OCI-LY7 (cell line): ENCODE results near the gene KCTD10. TPM values are rescaled to one million over a fixed set of nuclear protein-coding genes. Genes with fewer than 3 reads are reported as not detected.
A peak's percentile ranks its signal among the peaks of the same experiment; 100 is the strongest.

Experiments
- BruUV-seq: library from RNA; stranded (reverse); fragments of 400-500 nt; replicated peaks from 2 replicates; lab custom pipeline; 2021; lab: Mats Ljungman, UMichigan
- CTCF ChIA-PET: fragments of 300-600 bp; sonication (Branson Sonifier 250); formaldehyde crosslinking; loops from one replicate; lab custom pipeline; 2022; ENCODE audit warnings: antibody characterized with exemption; ENCODE audit not compliant: unreplicated experiment; lab: Charles Lee
- POLR2A ChIA-PET: fragments of 300-600 bp; sonication (Branson Sonifier 250); formaldehyde crosslinking; loops from one replicate; lab custom pipeline; 2022; ENCODE audit warnings: antibody characterized with exemption; lab: Charles Lee
- DNase-seq: peaks from one replicate; pipeline ENCODE4 v3.0.0-alpha.2; 2015; ENCODE audit warnings: low spot score
- H2AFZ ChIP-seq: fragments of 200-600 bp; sonication (generic), shearing (Covaris generic); 2 replicates; pipeline ENCODE4 v1.6.1; 2014; ENCODE audit warnings: mild to moderate bottlenecking, antibody characterized with exemption, low read length, moderate library complexity
- H3K27ac ChIP-seq: fragments of 200-600 bp; sonication (generic); 2 replicates; pipeline ENCODE4 v1.5.1; 2014; ENCODE audit warnings: mixed run types, low read depth, mild to moderate bottlenecking, moderate library complexity, low read length, inconsistent platforms; ENCODE audit not compliant: poor library complexity, severe bottlenecking
- H3K36me3 ChIP-seq: fragments of 200-600 bp; sonication (generic); 2 replicates; pipeline ENCODE4 v1.6.1; 2014; ENCODE audit warnings: mild to moderate bottlenecking, antibody characterized with exemption, low read length, moderate library complexity, mixed read lengths; ENCODE audit not compliant: insufficient read depth
- H3K4me1 ChIP-seq: fragments of 200-600 bp; sonication (generic); 2 replicates; pipeline ENCODE4 v1.5.1; 2014; ENCODE audit warnings: mild to moderate bottlenecking, low read length; ENCODE audit not compliant: insufficient read depth, poor library complexity, severe bottlenecking
- H3K4me2 ChIP-seq: fragments of 200-600 bp; sonication (generic); 2 replicates; pipeline ENCODE4 v1.6.1; 2014; ENCODE audit warnings: mild to moderate bottlenecking, low read length
- H3K4me3 ChIP-seq: fragments of 200-600 bp; sonication (generic); 2 replicates; pipeline ENCODE4 v1.5.1; 2014; ENCODE audit warnings: mild to moderate bottlenecking, low read depth, low read length; ENCODE audit not compliant: poor library complexity, severe bottlenecking
- H3K79me2 ChIP-seq: fragments of 200-600 bp; sonication (generic); 2 replicates; pipeline ENCODE4 v1.6.1; 2016; ENCODE audit warnings: low read depth, mild to moderate bottlenecking, low read length, moderate library complexity, mixed read lengths; ENCODE audit not compliant: insufficient read depth
- H3K9me2 ChIP-seq: fragments of 200-600 bp; sonication (generic); 2 replicates; pipeline ENCODE4 v1.6.1; 2016; ENCODE audit warnings: mild to moderate bottlenecking, low read length, mixed read lengths; ENCODE audit not compliant: insufficient read depth
- H3K9me3 ChIP-seq: fragments of 200-600 bp; sonication (generic); 2 replicates; pipeline ENCODE4 v1.6.1; 2014; ENCODE audit warnings: mild to moderate bottlenecking, mixed run types, low read length, mixed read lengths
- H4K20me1 ChIP-seq: fragments of 200-600 bp; sonication (generic); 2 replicates; pipeline ENCODE4 v1.6.1; 2014; ENCODE audit warnings: mild to moderate bottlenecking, antibody characterized with exemption, low read length, moderate library complexity, mixed read lengths; ENCODE audit not compliant: insufficient read depth
- CTCF ChIP-seq: fragments of 200-600 bp; sonication (generic); conservative IDR thresholded peaks from 2 replicates; pipeline ENCODE4 v1.5.1; 2014; ENCODE audit warnings: mild to moderate bottlenecking, antibody characterized with exemption, low read length, moderate library complexity, mixed read lengths
- EZH2phosphoT487 ChIP-seq: fragments of 200-600 bp; sonication (generic); IDR thresholded peaks from 2 replicates; pipeline ENCODE4 v1.6.1; 2018; ENCODE audit warnings: low read depth, borderline replicate concordance, mild to moderate bottlenecking, mixed run types, antibody characterized with exemption, low read length, moderate library complexity, mixed read lengths
- intact Hi-C: fragments of 100-400 bp; cut with micrococcal nuclease; formaldehyde crosslinking; loops from one replicate; pipeline ENCODE4 v1.10.0; 2022; ENCODE audit not compliant: unreplicated experiment
- total RNA-seq, 2 experiments: library from RNA; depleted of rRNA in 1 of 2; stranded (reverse); fragments of >200 nt in 1 of 2; shearing (Covaris generic) in 1 of 2; gene quantifications; 2 replicates each; pipeline ENCODE4 v1.2.3, GENCODE V29; 2014 to 2022

The KCTD10 gene
- total RNA-seq, 2 experiments from 2014 or later: 28.1 to 45.7 TPM

GRCh38 chr12:109428037-109428629 lies 49.0 kb downstream of the KCTD10 start:
- POLR2A ChIA-PET: interaction anchor here (0.6 to 0.7 kb wide), 2 partner anchors 10 to 14 kb away, joined by 3 to 5 read pairs; no protein-coding TSS in a partner anchor
- no peak overlapping the region for H2AFZ ChIP-seq
- no peak overlapping the region for H3K4me3 ChIP-seq
- no peaks in the 10 kb centered on the region for H4K20me1 ChIP-seq
- no peaks in the 10 kb centered on the region for H3K36me3 ChIP-seq
- CTCF ChIA-PET: interaction anchor here (0.6 to 0.7 kb wide), 2 partner anchors 166 to 696 kb away, joined by 3 to 13 read pairs; partner anchors contain the start of gene IFT81
- H3K9me2 ChIP-seq: no peaks in the 10 kb centered on the region
- no peak overlapping the region for H3K27ac ChIP-seq
- peak; percentile 76 for DNase-seq
- no peaks in the 10 kb centered on the region for H3K9me3 ChIP-seq
- no peaks in the 10 kb centered on the region for H3K79me2 ChIP-seq
- peak; percentile 96 for TF ChIP-seq CTCF
- TF ChIP-seq EZH2phosphoT487: no peak
- no peaks in the 10 kb centered on the region for H3K4me1 ChIP-seq
- intact Hi-C loops: loop anchor here (2.0 kb wide), 1 partner anchor 347 kb away; no protein-coding TSS in a partner anchor
- no peak overlapping the region for H3K4me2 ChIP-seq
- BruUV-seq: no TSS peak

GRCh38 chr12:109423392-109423791 lies 53.7 kb downstream of the KCTD10 start:
- no peaks in the 10 kb centered on the region for H3K9me2 ChIP-seq
- TF ChIP-seq EZH2phosphoT487: no peak
- no peak for TF ChIP-seq CTCF

GRCh38 chr12:109422251-109422650 lies 54.8 kb downstream of the KCTD10 start:
- Histone ChIP-seq H3K4me3 (no peak overlapping the region), H3K9me2 (no peaks in the 10 kb centered on the region), H3K4me1 (no peaks in the 10 kb centered on the region), H3K79me2 (no peaks in the 10 kb centered on the region), H3K36me3 (no peaks in the 10 kb centered on the region), H3K9me3 (no peaks in the 10 kb centered on the region), H4K20me1 (no peaks in the 10 kb centered on the region), H3K27ac (no peak overlapping the region), H3K4me2 (no peak overlapping the region), H2AFZ (no peak overlapping the region)
- TF ChIP-seq EZH2phosphoT487 (no peak), CTCF (no peak)
- ChIA-PET CTCF (no interaction called here), POLR2A (no interaction called here)
- DNase-seq: no peak
- intact Hi-C loops: no loop called here
- BruUV-seq: no TSS peak

More at GRCh38 chr12:109423392-109423791, 53.7 kb downstream of the KCTD10 start:
- H3K4me2 ChIP-seq: no peak overlapping the region
- H3K27ac ChIP-seq: no peak overlapping the region
- no peak for DNase-seq
- H3K79me2 ChIP-seq: no peaks in the 10 kb centered on the region
- no peak overlapping the region for H3K4me3 ChIP-seq
- BruUV-seq: no TSS peak
- ChIA-PET CTCF (no interaction called here), POLR2A (no interaction called here)
- no peaks in the 10 kb centered on the region for H3K36me3 ChIP-seq
- no peaks in the 10 kb centered on the region for H4K20me1 ChIP-seq
- H3K9me3 ChIP-seq: no peaks in the 10 kb centered on the region
- H3K4me1 ChIP-seq: no peaks in the 10 kb centered on the region
- intact Hi-C loops: no loop called here
- H2AFZ ChIP-seq: no peak overlapping the region
